ENCODE measurements around the gene WNT5B. TPM values are rescaled to one million over a fixed set of nuclear protein-coding genes. Genes with fewer than 3 reads are reported as not detected.

The WNT5B gene
- total and polyA plus RNA-seq, 4 donors, result 0.59 to 2.4 (median 0.97) TPM

DNA sequence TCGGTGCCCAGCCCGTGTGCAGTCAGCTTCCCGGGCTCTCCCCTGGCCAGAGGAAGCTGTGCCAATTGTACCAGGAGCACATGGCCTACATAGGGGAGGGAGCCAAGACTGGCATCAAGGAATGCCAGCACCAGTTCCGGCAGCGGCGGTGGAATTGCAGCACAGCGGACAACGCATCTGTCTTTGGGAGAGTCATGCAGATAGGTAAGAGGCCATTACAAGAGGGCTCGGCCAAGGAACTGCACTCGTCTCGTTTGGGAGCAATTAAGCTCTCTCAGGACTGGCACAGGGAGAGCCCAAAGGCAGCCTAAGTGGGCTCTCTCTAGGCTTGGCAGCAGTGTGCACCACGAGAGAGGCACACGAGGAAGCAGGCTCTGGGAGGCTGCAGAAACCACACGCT lies 3.7 kb downstream of the WNT5B start:
- TF ChIP-seq YY1 (IDR thresholded peaks at IDR 0.05) (no peak), EGR1 (IDR thresholded peaks at IDR 0.05; ENCODE audit: low read depth in 2 of 2) (no peak), HNF4G (IDR thresholded peaks at IDR 0.05) (no peak), TAF1 (conservative IDR thresholded peaks at IDR 0.05) (no peak), RXRA (IDR thresholded peaks at IDR 0.05) (peak in 1 of 2 donors; percentile 49), HNF4A (conservative IDR thresholded peaks at IDR 0.05) (no peak), GABPA (IDR thresholded peaks at IDR 0.05 in 1 of 2, conservative IDR thresholded peaks at IDR 0.05 in 1 of 2) (no peak), NR2F2 (IDR thresholded peaks at IDR 0.05) (no peak), RAD21 (IDR thresholded peaks at IDR 0.05) (no peak), FOXA1 (IDR thresholded peaks at IDR 0.05) (no peak), FOXA2 (IDR thresholded peaks at IDR 0.05) (no peak), JUND (IDR thresholded peaks at IDR 0.05) (no peak), SP1 (IDR thresholded peaks at IDR 0.05) (peak; percentile 11)
- TF ChIP-seq, protein P1, sequence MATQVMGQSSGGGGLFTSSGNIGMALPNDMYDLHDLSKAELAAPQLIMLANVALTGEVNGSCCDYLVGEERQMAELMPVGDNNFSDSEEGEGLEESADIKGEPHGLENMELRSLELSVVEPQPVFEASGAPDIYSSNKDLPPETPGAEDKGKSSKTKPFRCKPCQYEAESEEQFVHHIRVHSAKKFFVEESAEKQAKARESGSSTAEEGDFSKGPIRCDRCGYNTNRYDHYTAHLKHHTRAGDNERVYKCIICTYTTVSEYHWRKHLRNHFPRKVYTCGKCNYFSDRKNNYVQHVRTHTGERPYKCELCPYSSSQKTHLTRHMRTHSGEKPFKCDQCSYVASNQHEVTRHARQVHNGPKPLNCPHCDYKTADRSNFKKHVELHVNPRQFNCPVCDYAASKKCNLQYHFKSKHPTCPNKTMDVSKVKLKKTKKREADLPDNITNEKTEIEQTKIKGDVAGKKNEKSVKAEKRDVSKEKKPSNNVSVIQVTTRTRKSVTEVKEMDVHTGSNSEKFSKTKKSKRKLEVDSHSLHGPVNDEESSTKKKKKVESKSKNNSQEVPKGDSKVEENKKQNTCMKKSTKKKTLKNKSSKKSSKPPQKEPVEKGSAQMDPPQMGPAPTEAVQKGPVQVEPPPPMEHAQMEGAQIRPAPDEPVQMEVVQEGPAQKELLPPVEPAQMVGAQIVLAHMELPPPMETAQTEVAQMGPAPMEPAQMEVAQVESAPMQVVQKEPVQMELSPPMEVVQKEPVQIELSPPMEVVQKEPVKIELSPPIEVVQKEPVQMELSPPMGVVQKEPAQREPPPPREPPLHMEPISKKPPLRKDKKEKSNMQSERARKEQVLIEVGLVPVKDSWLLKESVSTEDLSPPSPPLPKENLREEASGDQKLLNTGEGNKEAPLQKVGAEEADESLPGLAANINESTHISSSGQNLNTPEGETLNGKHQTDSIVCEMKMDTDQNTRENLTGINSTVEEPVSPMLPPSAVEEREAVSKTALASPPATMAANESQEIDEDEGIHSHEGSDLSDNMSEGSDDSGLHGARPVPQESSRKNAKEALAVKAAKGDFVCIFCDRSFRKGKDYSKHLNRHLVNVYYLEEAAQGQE (IDR thresholded peaks at IDR 0.05), result no peak
- TF ChIP-seq, protein P2, sequence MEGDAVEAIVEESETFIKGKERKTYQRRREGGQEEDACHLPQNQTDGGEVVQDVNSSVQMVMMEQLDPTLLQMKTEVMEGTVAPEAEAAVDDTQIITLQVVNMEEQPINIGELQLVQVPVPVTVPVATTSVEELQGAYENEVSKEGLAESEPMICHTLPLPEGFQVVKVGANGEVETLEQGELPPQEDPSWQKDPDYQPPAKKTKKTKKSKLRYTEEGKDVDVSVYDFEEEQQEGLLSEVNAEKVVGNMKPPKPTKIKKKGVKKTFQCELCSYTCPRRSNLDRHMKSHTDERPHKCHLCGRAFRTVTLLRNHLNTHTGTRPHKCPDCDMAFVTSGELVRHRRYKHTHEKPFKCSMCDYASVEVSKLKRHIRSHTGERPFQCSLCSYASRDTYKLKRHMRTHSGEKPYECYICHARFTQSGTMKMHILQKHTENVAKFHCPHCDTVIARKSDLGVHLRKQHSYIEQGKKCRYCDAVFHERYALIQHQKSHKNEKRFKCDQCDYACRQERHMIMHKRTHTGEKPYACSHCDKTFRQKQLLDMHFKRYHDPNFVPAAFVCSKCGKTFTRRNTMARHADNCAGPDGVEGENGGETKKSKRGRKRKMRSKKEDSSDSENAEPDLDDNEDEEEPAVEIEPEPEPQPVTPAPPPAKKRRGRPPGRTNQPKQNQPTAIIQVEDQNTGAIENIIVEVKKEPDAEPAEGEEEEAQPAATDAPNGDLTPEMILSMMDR (IDR thresholded peaks at IDR 0.05; ENCODE audit: low read depth, low read length, missing input control), result no peak
- TF ChIP-seq, protein P3, sequence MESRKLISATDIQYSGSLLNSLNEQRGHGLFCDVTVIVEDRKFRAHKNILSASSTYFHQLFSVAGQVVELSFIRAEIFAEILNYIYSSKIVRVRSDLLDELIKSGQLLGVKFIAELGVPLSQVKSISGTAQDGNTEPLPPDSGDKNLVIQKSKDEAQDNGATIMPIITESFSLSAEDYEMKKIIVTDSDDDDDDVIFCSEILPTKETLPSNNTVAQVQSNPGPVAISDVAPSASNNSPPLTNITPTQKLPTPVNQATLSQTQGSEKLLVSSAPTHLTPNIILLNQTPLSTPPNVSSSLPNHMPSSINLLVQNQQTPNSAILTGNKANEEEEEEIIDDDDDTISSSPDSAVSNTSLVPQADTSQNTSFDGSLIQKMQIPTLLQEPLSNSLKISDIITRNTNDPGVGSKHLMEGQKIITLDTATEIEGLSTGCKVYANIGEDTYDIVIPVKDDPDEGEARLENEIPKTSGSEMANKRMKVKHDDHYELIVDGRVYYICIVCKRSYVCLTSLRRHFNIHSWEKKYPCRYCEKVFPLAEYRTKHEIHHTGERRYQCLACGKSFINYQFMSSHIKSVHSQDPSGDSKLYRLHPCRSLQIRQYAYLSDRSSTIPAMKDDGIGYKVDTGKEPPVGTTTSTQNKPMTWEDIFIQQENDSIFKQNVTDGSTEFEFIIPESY (IDR thresholded peaks at IDR 0.05), result no peak
- TF ChIP-seq, protein P4, sequence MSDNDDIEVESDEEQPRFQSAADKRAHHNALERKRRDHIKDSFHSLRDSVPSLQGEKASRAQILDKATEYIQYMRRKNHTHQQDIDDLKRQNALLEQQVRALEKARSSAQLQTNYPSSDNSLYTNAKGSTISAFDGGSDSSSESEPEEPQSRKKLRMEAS (IDR thresholded peaks at IDR 0.05), result peak; percentile 44
- TF ChIP-seq, protein P5, sequence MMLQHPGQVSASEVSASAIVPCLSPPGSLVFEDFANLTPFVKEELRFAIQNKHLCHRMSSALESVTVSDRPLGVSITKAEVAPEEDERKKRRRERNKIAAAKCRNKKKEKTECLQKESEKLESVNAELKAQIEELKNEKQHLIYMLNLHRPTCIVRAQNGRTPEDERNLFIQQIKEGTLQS (IDR thresholded peaks at IDR 0.05), result no peak
- WGBS, result 44% methylated on average over 14 of the region's 14 CpGs
- H3K9ac ChIP-seq (ENCODE audit: low read depth in 1 of 2, low read length in 2 of 2), result no peak overlapping the region
- H3K4me3 ChIP-seq (ENCODE audit: low read depth in 1 of 3, low read length in 3 of 3), result no peak overlapping the region
- H3K27me3 ChIP-seq (ENCODE audit: control insufficient read depth in 4 of 4, insufficient read depth in 4 of 4, low read length in 3 of 4), result no peaks in the 10 kb centered on the region
- peaks cover 18 to 60% (median 52%) of the 10 kb centered on the region in 4 donors for H3K4me1 ChIP-seq (ENCODE audit: control insufficient read depth in 4 of 4, insufficient read depth in 4 of 4, low read length in 3 of 4)
- DNase-seq (ENCODE audit: low spot score), result no peak
- no peaks in the 10 kb centered on the region for H3K9me3 ChIP-seq (ENCODE audit: control insufficient read depth in 4 of 4, low read length in 3 of 4)
- H3K27ac ChIP-seq (ENCODE audit: low read depth in 1 of 2, low read length in 2 of 2), result no peak overlapping the region
- H3K36me3 ChIP-seq (ENCODE audit: control insufficient read depth in 4 of 4, insufficient read depth in 3 of 4, low read depth in 1 of 4, low read length in 3 of 4), result no peaks in the 10 kb centered on the region
